ENCODE results near the gene ULBP3. TPM values are rescaled to one million over a fixed set of nuclear protein-coding genes. Genes with fewer than 3 reads are reported as not detected.

Gene ULBP3
- total and polyA plus RNA-seq, 9 of the 15 experiments (the other 6 are each of a cell fraction or from before 2014, with no cell fraction given), result 0.25 to 0.33 TPM; not detected in 7

DNA sequence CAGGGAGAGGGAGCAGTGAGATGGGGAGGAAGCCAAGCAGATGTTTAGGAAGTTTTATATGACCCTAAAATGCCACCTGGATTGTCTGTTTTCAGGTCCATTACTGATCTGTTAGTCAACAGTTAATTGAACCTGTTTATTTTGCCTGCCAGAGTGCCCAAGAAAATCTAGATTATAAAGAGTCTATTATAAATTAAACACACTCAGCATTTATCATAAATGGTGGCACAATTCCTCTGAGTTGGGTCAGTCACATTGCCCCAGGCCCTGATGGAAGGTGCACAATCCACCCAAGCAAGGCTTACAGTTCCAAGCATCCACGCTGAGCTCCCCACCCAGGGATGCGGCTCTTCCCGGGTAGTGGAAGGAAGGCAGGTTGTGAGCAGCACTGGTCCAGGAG lies 21.4 kb upstream of the ULBP3 start (continued):
- TF ChIP-seq MAFK (IDR thresholded peaks at IDR 0.05; ENCODE audit: low read length), result peak; percentile 33; the same call in 1 of the 2 replicates
- TF ChIP-seq ZNF146 (CRISPR knock-in tag; IDR thresholded peaks at IDR 0.05; ENCODE audit: unreplicated experiment), result no peak
- TF ChIP-seq MAFF (IDR thresholded peaks at IDR 0.05; ENCODE audit: low read length), result peak; percentile 63; the same call in 1 of the 2 replicates
- TF ChIP-seq C11orf30 (IDR thresholded peaks at IDR 0.05; ENCODE audit: low read depth), result peak; percentile 62

DNA sequence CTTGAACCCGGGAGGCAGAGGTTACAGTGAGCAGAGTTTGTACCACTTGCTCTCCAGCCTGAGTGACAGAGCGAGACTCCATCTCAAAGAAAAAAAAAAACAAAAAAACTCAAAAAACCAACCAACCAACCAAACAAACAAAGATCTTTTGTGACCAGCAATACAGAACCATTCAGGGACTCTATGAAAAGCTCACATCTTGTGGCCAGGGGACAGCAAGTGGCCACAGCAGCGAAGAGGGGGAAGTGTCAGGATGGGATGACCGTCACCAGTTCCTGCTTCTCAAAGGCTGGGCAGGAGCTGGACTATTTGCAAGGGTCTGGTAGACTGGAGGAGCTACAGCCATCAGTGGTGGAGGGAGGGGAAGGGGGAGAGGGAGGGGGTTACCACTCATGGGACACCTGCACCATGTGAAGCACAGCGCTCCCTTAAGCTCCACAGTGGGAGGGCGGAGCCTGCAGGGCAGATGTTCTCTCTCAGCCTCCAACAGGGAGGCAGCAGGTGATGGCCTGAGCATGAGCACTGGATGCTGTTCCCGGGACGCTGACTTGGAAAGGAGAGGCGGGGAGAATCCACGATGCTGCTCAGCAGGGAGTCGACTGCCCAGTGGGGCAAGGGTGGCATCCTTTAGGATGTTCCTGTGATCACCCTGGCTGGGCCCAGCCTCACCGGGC lies 19.7 kb upstream of the ULBP3 start:
- ATAC-seq (peak; percentile 68), FAIRE-seq (no peak), DNase-seq (ENCODE audit: extremely low read depth in 1 of 4, low spot score in 3 of 4) (no peak)
- H3K9me1 ChIP-seq (ENCODE audit: control insufficient read depth, insufficient read depth, low read length), result no peaks in the 10 kb centered on the region
- no peaks in the 10 kb centered on the region for H3K79me2 ChIP-seq (ENCODE audit: control insufficient read depth, insufficient read depth, low read length)
- ChIA-PET CTCF (ENCODE audit: low intra/inter-chr PET ratio) (no interaction called here), POLR2A (interaction anchor here (0.7 to 0.9 kb wide), 2 partner anchors 8 to 12 kb away, joined by 3 read pairs; no protein-coding TSS in a partner anchor)
- H3K4me3 ChIP-seq, result no peak overlapping the region
- H4K20me1 ChIP-seq (replicated peaks; ENCODE audit: control insufficient read depth, insufficient read depth, low read length), result no peaks in the 10 kb centered on the region; the same call in 1 of the 2 replicates
- no peak overlapping the region for H2AFZ ChIP-seq (ENCODE audit: low read depth, low read length)
- intact Hi-C loops (cut with micrococcal nuclease) (no loop called here), in situ Hi-C loops (cut with MboI) (no loop called here)
- no peak overlapping the region for H3K27ac ChIP-seq (ENCODE audit: extremely low read depth, low read depth, low read length)
- no TSS peak for BruUV-seq (replicated peaks)
- H3K27me3 ChIP-seq (ENCODE audit: control insufficient read depth in 2 of 2, insufficient read depth in 2 of 2, low read length in 2 of 2), result peaks cover 52 to 74% of the 10 kb centered on the region in 2 experiments
- H3K9ac ChIP-seq (ENCODE audit: insufficient read depth in 1 of 2, low read depth in 2 of 2, low read length in 2 of 2), result 0 out of 4 replicates have a peak overlapping the region, but pooled peaks of 1 of the 2 experiments have one; percentile 19
- H3K4me1 ChIP-seq (replicated peaks in 1 of 2; ENCODE audit: control insufficient read depth in 2 of 2, insufficient read depth in 2 of 2, low read length in 2 of 2), result peaks cover 0 to 5% of the 10 kb centered on the region in 2 experiments; a peak in 3 of 5 replicates
- no peak overlapping the region for H3K4me2 ChIP-seq (ENCODE audit: insufficient read depth, low read length)
- H3K9me3 ChIP-seq (replicated peaks; ENCODE audit: control insufficient read depth, insufficient read depth, low read depth, low read length), result no peaks in the 10 kb centered on the region
- WGBS (ENCODE audit: insufficient coverage, low coverage, missing lambda C conversion rate), result 7% methylated on average over 12 of the region's 12 CpGs
- no peaks in the 10 kb centered on the region for H3K36me3 ChIP-seq (ENCODE audit: control insufficient read depth, insufficient read depth, low read length)
- no peak for TF ChIP-seq TAF7 (tag; IDR thresholded peaks at IDR 0.05)
- TF ChIP-seq ZNF143 (CRISPR knock-in tag; IDR thresholded peaks at IDR 0.05), result no peak
- TF ChIP-seq ARNT (IDR thresholded peaks at IDR 0.05), result no peak
- TF ChIP-seq, protein P1, sequence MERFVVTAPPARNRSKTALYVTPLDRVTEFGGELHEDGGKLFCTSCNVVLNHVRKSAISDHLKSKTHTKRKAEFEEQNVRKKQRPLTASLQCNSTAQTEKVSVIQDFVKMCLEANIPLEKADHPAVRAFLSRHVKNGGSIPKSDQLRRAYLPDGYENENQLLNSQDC (CRISPR knock-in tag; IDR thresholded peaks at IDR 0.05), result no peak
- 0 out of 2 replicates have a peak, but pooled peaks have one; percentile 7 for TF ChIP-seq SPI1 (IDR thresholded peaks at IDR 0.05; ENCODE audit: borderline replicate concordance, low read depth, low read length)
- TF ChIP-seq, protein P2, sequence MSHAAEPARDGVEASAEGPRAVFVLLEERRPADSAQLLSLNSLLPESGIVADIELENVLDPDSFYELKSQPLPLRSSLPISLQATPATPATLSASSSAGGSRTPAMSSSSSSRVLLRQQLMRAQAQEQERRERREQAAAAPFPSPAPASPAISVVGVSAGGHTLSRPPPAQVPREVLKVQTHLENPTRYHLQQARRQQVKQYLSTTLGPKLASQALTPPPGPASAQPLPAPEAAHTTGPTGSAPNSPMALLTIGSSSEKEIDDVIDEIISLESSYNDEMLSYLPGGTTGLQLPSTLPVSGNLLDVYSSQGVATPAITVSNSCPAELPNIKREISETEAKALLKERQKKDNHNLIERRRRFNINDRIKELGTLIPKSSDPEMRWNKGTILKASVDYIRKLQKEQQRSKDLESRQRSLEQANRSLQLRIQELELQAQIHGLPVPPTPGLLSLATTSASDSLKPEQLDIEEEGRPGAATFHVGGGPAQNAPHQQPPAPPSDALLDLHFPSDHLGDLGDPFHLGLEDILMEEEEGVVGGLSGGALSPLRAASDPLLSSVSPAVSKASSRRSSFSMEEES (CRISPR knock-in tag; IDR thresholded peaks at IDR 0.05), result no peak
- TF ChIP-seq, protein P3, sequence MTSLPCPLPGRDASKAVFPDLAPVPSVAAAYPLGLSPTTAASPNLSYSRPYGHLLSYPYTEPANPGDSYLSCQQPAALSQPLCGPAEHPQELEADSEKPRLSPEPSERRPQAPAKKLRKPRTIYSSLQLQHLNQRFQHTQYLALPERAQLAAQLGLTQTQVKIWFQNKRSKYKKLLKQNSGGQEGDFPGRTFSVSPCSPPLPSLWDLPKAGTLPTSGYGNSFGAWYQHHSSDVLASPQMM (CRISPR knock-in tag; IDR thresholded peaks at IDR 0.05), result no peak
- no peak for TF ChIP-seq ZNF445 (CRISPR knock-in tag; IDR thresholded peaks at IDR 0.05; ENCODE audit: low read depth)
- TF ChIP-seq, protein P4, sequence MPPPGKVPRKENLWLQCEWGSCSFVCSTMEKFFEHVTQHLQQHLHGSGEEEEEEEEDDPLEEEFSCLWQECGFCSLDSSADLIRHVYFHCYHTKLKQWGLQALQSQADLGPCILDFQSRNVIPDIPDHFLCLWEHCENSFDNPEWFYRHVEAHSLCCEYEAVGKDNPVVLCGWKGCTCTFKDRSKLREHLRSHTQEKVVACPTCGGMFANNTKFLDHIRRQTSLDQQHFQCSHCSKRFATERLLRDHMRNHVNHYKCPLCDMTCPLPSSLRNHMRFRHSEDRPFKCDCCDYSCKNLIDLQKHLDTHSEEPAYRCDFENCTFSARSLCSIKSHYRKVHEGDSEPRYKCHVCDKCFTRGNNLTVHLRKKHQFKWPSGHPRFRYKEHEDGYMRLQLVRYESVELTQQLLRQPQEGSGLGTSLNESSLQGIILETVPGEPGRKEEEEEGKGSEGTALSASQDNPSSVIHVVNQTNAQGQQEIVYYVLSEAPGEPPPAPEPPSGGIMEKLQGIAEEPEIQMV (tag; conservative IDR thresholded peaks at IDR 0.05; ENCODE audit: low read depth), result no peak
- TF ChIP-seq ZNF274 (IDR thresholded peaks at IDR 0.05; ENCODE audit: borderline replicate concordance, low read depth, low read length), result no peak
- no peak for TF ChIP-seq SRSF9 (IDR thresholded peaks at IDR 0.05; ENCODE audit: borderline replicate concordance, low read depth, low read length)
- no peak for TF ChIP-seq FOXJ3 (CRISPR knock-in tag; IDR thresholded peaks at IDR 0.05)
- no peak for TF ChIP-seq CBX5 (IDR thresholded peaks at IDR 0.05; ENCODE audit: borderline replicate concordance, low read depth)
- no peak for TF ChIP-seq HDAC6 (IDR thresholded peaks at IDR 0.05; ENCODE audit: low read depth, low read length)
